SK-N-SH (cell line): Measurements from ENCODE around the gene ARAP3. TPM values are rescaled to one million over a fixed set of nuclear protein-coding genes. Genes with fewer than 3 reads are reported as not detected.
"Not testable (repeated sequence)": the region's sequence is repeated elsewhere in the genome, so short reads cannot be mapped to it uniquely, and the experiment has no call there.

Experiments used
- CTCF ChIA-PET: fragments of 300-600, 350-600 bp; formaldehyde crosslinking; extraction: SDS; loops from one replicate; lab custom pipeline; 2021; lab: Yijun Ruan, JAX
- POLR2A ChIA-PET: fragments of 350-600 bp; sonication (Branson Sonifier 250); formaldehyde crosslinking; extraction: SDS; loops from one replicate; lab custom pipeline; 2020; ENCODE audit warnings: antibody characterized with exemption, inconsistent platforms; lab: Yijun Ruan, JAX
- DNase-seq: peaks from one replicate; pipeline ENCODE4 v3.0.0; 2012
- H2AFZ ChIP-seq: fragments of 200-600 bp; sonication (generic); 2 replicates; pipeline ENCODE4 v1.8.1; 2016; ENCODE audit warnings: antibody characterized with exemption, mild to moderate bottlenecking, low read depth
- H3F3A ChIP-seq: fragments of 200-600 bp; sonication (generic); replicated peaks from 2 replicates; pipeline ENCODE3; 2016; ENCODE audit warnings: antibody characterized with exemption, mild to moderate bottlenecking; ENCODE audit not compliant: insufficient read depth
- H3K27ac ChIP-seq, 2 experiments: fragments of 200-500 bp in 1 of 2; fragments of 200-600 bp in 1 of 2; sonication (Bioruptor generic) in 1 of 2; sonication (generic), shearing (Covaris generic) in 1 of 2; 2 replicates each; pipeline versions ENCODE4 v1.5.1 to v1.6.1; 2014 to 2016; ENCODE audit warnings: low read depth in 2 of 2, inconsistent platforms in 1 of 2, low read length in 1 of 2, mild to moderate bottlenecking in 1 of 2, mixed read lengths in 1 of 2
- H3K27me3 ChIP-seq: fragments of 200-600 bp; sonication (generic), shearing (Covaris generic); 2 replicates; pipeline ENCODE4 v1.6.1; 2016; ENCODE audit warnings: mixed run types; ENCODE audit not compliant: insufficient read depth
- H3K36me3 ChIP-seq, 2 experiments: fragments of 200-500 bp in 1 of 2; fragments of 200-600 bp in 1 of 2; sonication (Bioruptor generic) in 1 of 2; sonication (generic) in 1 of 2; replicated peaks in 1 of 2; 2 replicates each; pipeline versions ENCODE3 to v1.5.1; 2014 to 2016; ENCODE audit warnings: low read length in 1 of 2, mild to moderate bottlenecking in 1 of 2; ENCODE audit not compliant: insufficient read depth in 2 of 2, control insufficient read depth in 1 of 2
- H3K4me1 ChIP-seq, 2 experiments: fragments of 200-500 bp in 1 of 2; fragments of 200-600 bp in 1 of 2; sonication (Bioruptor generic) in 1 of 2; sonication (generic), shearing (Covaris generic) in 1 of 2; 2 replicates each; pipeline versions ENCODE4 v1.5.1 to v1.6.1; 2014 to 2016; ENCODE audit warnings: low read depth in 1 of 2, low read length in 1 of 2, mixed run types in 1 of 2; ENCODE audit not compliant: insufficient read depth in 2 of 2, control insufficient read depth in 1 of 2
- H3K4me2 ChIP-seq: fragments of 200-600 bp; sonication (generic), shearing (Covaris generic); 2 replicates; pipeline ENCODE4 v1.6.1; 2017; ENCODE audit warnings: mixed run types
- H3K4me3 ChIP-seq, 2 experiments: fragments of 200-500 bp in 1 of 2; fragments of 200-600 bp in 1 of 2; sonication (Bioruptor generic) in 1 of 2; sonication (generic), shearing (Covaris generic) in 1 of 2; 2 replicates each; pipeline versions ENCODE4 v1.5.1 to v1.8.1; 2014 to 2016; ENCODE audit warnings: low read depth in 2 of 2, inconsistent platforms in 1 of 2, low read length in 1 of 2, mild to moderate bottlenecking in 1 of 2, mixed read lengths in 1 of 2, moderate library complexity in 1 of 2
- H3K79me2 ChIP-seq: fragments of 200-600 bp; sonication (generic); 2 replicates; pipeline ENCODE4 v1.8.1; 2017; ENCODE audit warnings: mild to moderate bottlenecking; ENCODE audit not compliant: insufficient read depth
- H3K9ac ChIP-seq: fragments of 200-600 bp; sonication (generic); 2 replicates; pipeline ENCODE4 v1.6.1; 2017; ENCODE audit warnings: mixed run types
- H3K9me2 ChIP-seq: fragments of 200-600 bp; sonication (generic); 2 replicates; pipeline ENCODE4 v1.6.1; 2017; ENCODE audit warnings: mixed run types
- H3K9me3 ChIP-seq: fragments of 200-600 bp; sonication (generic); 2 replicates; pipeline ENCODE4 v1.6.1; 2017; ENCODE audit warnings: mixed run types, mild to moderate bottlenecking, moderate library complexity
- H4K20me1 ChIP-seq: fragments of 200-600 bp; sonication (generic); 2 replicates; pipeline ENCODE4 v1.6.1; 2017; ENCODE audit warnings: mild to moderate bottlenecking, mixed run types; ENCODE audit not compliant: insufficient read depth
- CHD2 ChIP-seq: fragments of 150-350 bp; IDR thresholded peaks from 2 replicates; pipeline ENCODE4 v1.6.1; 2018; ENCODE audit warnings: low read length; ENCODE audit not compliant: partially characterized antibody
- EP300 ChIP-seq, 2 experiments: IDR thresholded peaks; 2 replicates each; pipeline versions ENCODE4 v1.4.0 to v1.6.1; 2012; ENCODE audit warnings: borderline replicate concordance in 1 of 2, low read depth in 1 of 2, low read length in 1 of 2
- EZH2phosphoT487 ChIP-seq: fragments of 200-600 bp; sonication (generic); IDR thresholded peaks from 2 replicates; pipeline ENCODE4 v1.6.1; 2017; ENCODE audit warnings: low read depth, mixed run types, mild to moderate bottlenecking, antibody characterized with exemption, moderate library complexity, borderline replicate concordance
- FOSL2 ChIP-seq: IDR thresholded peaks from 2 replicates; pipeline ENCODE4 v1.4.0; 2012; ENCODE audit warnings: low read depth, mild to moderate bottlenecking, moderate library complexity, borderline replicate concordance
- FOXM1 ChIP-seq: IDR thresholded peaks from 2 replicates; pipeline ENCODE4 v1.4.0; 2012; ENCODE audit warnings: low read depth, mild to moderate bottlenecking
- GABPA ChIP-seq: IDR thresholded peaks from 2 replicates; pipeline ENCODE4 v1.4.0; 2012; ENCODE audit warnings: low read depth, mild to moderate bottlenecking
- GATA2 ChIP-seq: sonication (generic); formaldehyde crosslinking; IDR thresholded peaks from 2 replicates; pipeline ENCODE4 v1.5.0; 2020; ENCODE audit warnings: mild to moderate bottlenecking, missing genetic modification reagents
- JUND ChIP-seq: IDR thresholded peaks from 2 replicates; pipeline ENCODE4 v1.4.0; 2012
- MEF2A ChIP-seq: IDR thresholded peaks from 2 replicates; pipeline ENCODE4 v1.4.0; 2012; ENCODE audit warnings: low read depth, borderline replicate concordance
- MXI1 ChIP-seq: IDR thresholded peaks from 2 replicates; pipeline ENCODE4 v1.6.1; 2012; ENCODE audit warnings: mild to moderate bottlenecking, low read depth, low read length, improper control_type of control experiment
- NFIC ChIP-seq: IDR thresholded peaks from 2 replicates; pipeline ENCODE4 v1.4.0; 2012; ENCODE audit warnings: borderline replicate concordance
- PBX3 ChIP-seq: IDR thresholded peaks from 2 replicates; pipeline ENCODE4; 2012
- RAD21 ChIP-seq: IDR thresholded peaks from 2 replicates; pipeline ENCODE4 v1.6.1; 2012; ENCODE audit warnings: mild to moderate bottlenecking, low read length
- RXRA ChIP-seq: IDR thresholded peaks from 2 replicates; pipeline ENCODE4 v1.4.0; 2012; ENCODE audit warnings: low read depth, mild to moderate bottlenecking, borderline replicate concordance
- SIN3A ChIP-seq: IDR thresholded peaks from 2 replicates; pipeline ENCODE4 v1.6.1; 2012; ENCODE audit warnings: low read depth, mild to moderate bottlenecking, low read length, moderate library complexity, borderline replicate concordance
- TCF12 ChIP-seq: IDR thresholded peaks from 2 replicates; pipeline ENCODE4 v1.4.0; 2012
- USF2 ChIP-seq: fragments of 150-350 bp; IDR thresholded peaks from 2 replicates; pipeline ENCODE4 v1.6.1; 2017; ENCODE audit warnings: antibody characterized with exemption, low read length, low read depth, borderline replicate concordance
- YY1 ChIP-seq: IDR thresholded peaks from 2 replicates; pipeline ENCODE4 v1.4.0; 2012; ENCODE audit warnings: low read depth, mild to moderate bottlenecking
- ZBTB33 ChIP-seq: IDR thresholded peaks from 2 replicates; pipeline ENCODE4 v1.4.0; 2012; ENCODE audit warnings: low read depth, borderline replicate concordance
- WGBS: methylation state at CpG from one replicate; pipeline ENCODE4 v1.1.6; 2017; ENCODE audit warnings: low lambda C conversion rate; 5-methylcytosine and 5-hydroxymethylcytosine counted together
- polyA plus RNA-seq, 3 experiments: library from polyadenylated mRNA; depleted of rRNA; stranded (reverse); fragments of >200 nt; gene quantifications; 2 replicates each; pipeline ENCODE4 v1.2.3, GENCODE V29; 2012

Gene ARAP3
- polyA plus RNA-seq, 1 of the 3 experiments (the other 2 are of a cell fraction): 6.5 TPM

GRCh38 chr5:141725891-141726290 lies 43.9 kb upstream of the ARAP3 start:
- Histone ChIP-seq H3K79me2 (no peaks in the 10 kb centered on the region), H4K20me1 (no peaks in the 10 kb centered on the region), H3K27ac (no peak overlapping the region), H3K9ac (no peak overlapping the region), H3K4me2 (no peak overlapping the region), H3F3A (no peaks in the 10 kb centered on the region), H3K9me3 (no peaks in the 10 kb centered on the region), H3K4me3 (no peak overlapping the region), H3K36me3 (no peaks in the 10 kb centered on the region), H3K9me2 (no peaks in the 10 kb centered on the region), H2AFZ (no peak overlapping the region), H3K4me1 (peaks cover 0 to 17% of the 10 kb centered on the region in 2 experiments; a peak in 2 of 4 replicates), H3K27me3 (peaks cover 9% of the 10 kb centered on the region)
- TF ChIP-seq FOSL2 (no peak), SIN3A (no peak), NFIC (no peak), MEF2A (no peak)
- ChIA-PET CTCF (interaction anchor here (1.0 to 1.4 kb wide), 3 partner anchors 17 to 101 kb away, joined by 3 to 4 read pairs (median 3); no protein-coding TSS in a partner anchor), POLR2A (no interaction called here)
- WGBS: 22% methylated on average over 3 of the region's 3 CpGs
- no peak for DNase-seq

GRCh38 chr5:141725174-141725573 lies 43.1 kb upstream of the ARAP3 start:
- ChIA-PET CTCF (interaction anchor here (0.9 to 1.4 kb wide), 2 partner anchors 23 to 101 kb away, joined by 3 read pairs; no protein-coding TSS in a partner anchor), POLR2A (interaction anchor here (0.5 kb wide), 1 partner anchor 13 kb away, joined by 4 read pairs; no protein-coding TSS in a partner anchor)
- H4K20me1 ChIP-seq, H3K9me3 ChIP-seq, H2AFZ ChIP-seq, H3K36me3 ChIP-seq, H3K27me3 ChIP-seq, H3K4me3 ChIP-seq, DNase-seq, H3K79me2 ChIP-seq, H3K9me2 ChIP-seq, H3K9ac ChIP-seq, H3K4me2 ChIP-seq, H3K27ac ChIP-seq, H3F3A ChIP-seq: not testable (repeated sequence)
- peaks cover 0 to 10% of the 10 kb centered on the region in 2 experiments; a peak in 2 of 4 replicates for H3K4me1 ChIP-seq
- WGBS: 46% methylated on average over 5 of the region's 5 CpGs

GRCh38 chr5:141722266-141722665 lies 40.2 kb upstream of the ARAP3 start:
- POLR2A ChIA-PET: no interaction called here
- TF ChIP-seq EZH2phosphoT487: no peak
- no peak for TF ChIP-seq RXRA
- no peak for TF ChIP-seq ZBTB33
- TF ChIP-seq PBX3: no peak
- TF ChIP-seq GATA2 (CRISPR knock-in tag): no peak
- TF ChIP-seq FOXM1: no peak
- TF ChIP-seq RAD21: no peak
- no peak for TF ChIP-seq TCF12
- no peak for TF ChIP-seq CHD2
- TF ChIP-seq MXI1: no peak
- TF ChIP-seq USF2: no peak
- TF ChIP-seq JUND: no peak
- TF ChIP-seq YY1: no peak
- no peak for TF ChIP-seq GABPA
- TF ChIP-seq FOSL2: no peak
- TF ChIP-seq EP300 (IDR thresholded peaks at IDR 0.05; ENCODE audit: borderline replicate concordance in 1 of 2, low read depth in 1 of 2, low read length in 1 of 2): no peak
- no peak for TF ChIP-seq MEF2A

More at GRCh38 chr5:141722266-141722665, 40.2 kb upstream of the ARAP3 start:
- Histone ChIP-seq H3K27me3 (no peaks in the 10 kb centered on the region; the same call in none of the 2 replicates), H3K4me1 (no peaks in the 10 kb centered on the region), H3K4me3 (no peak overlapping the region), H3K27ac (no peak overlapping the region), H3K36me3 (no peaks in the 10 kb centered on the region), H3K9me2 (no peaks in the 10 kb centered on the region), H3K79me2 (no peaks in the 10 kb centered on the region), H3K4me2 (no peak overlapping the region), H3F3A (no peaks in the 10 kb centered on the region), H2AFZ (no peak overlapping the region), H3K9ac (no peak overlapping the region), H3K9me3 (no peaks in the 10 kb centered on the region), H4K20me1 (no peaks in the 10 kb centered on the region)
- CTCF ChIA-PET: interaction anchor here (0.7 to 1.3 kb wide), 6 partner anchors 13 to 92 kb away, joined by 3 to 9 read pairs (median 4); no protein-coding TSS in a partner anchor
- DNase-seq: no peak
